Peyer's patch (tissue), 4 donors: ENCODE results near the gene PPDPF. TPM values are rescaled to one million over a fixed set of nuclear protein-coding genes. Genes with fewer than 3 reads are reported as not detected.

Experiments used
- DNase-seq, 3 donors: peaks; one replicate each; pipeline ENCODE4 v3.0.0-alpha.2; 2017 to 2019
- H3K27ac ChIP-seq, 4 donors: fragments of 200-600 bp; sonication (generic); one replicate each; pipeline ENCODE4 v1.5.1; 2016 to 2019
- H3K27me3 ChIP-seq, 2 donors: fragments of 200-600 bp; sonication (generic); one replicate each; pipeline ENCODE4 v1.5.1; 2019
- H3K36me3 ChIP-seq, 3 donors: fragments of 200-600 bp; sonication (generic); one replicate each; pipeline ENCODE4 v1.5.1; 2016 to 2019
- H3K4me1 ChIP-seq, 4 donors: fragments of 200-600 bp; sonication (generic); one replicate each; pipeline ENCODE4 v1.5.1; 2016 to 2019
- H3K4me3 ChIP-seq, 4 donors: fragments of 200-600 bp; sonication (generic); 1 replicate in 3 of 4; 2 replicates in 1 of 4; pipeline ENCODE4 v1.5.1; 2016 to 2019; ENCODE audit warnings: mild to moderate bottlenecking in 1 of 4
- H3K9me3 ChIP-seq, 4 donors: fragments of 200-600 bp; sonication (generic); one replicate each; pipeline ENCODE4 v1.5.1; 2016 to 2019; ENCODE audit warnings: mild to moderate bottlenecking in 1 of 4
- POLR2A ChIP-seq, 2 donors: fragments of 450-650 bp; IDR thresholded peaks; one replicate each; pipeline ENCODE4 v1.5.1; 2017; ENCODE audit warnings: antibody characterized with exemption in 2 of 2, mild to moderate bottlenecking in 2 of 2, moderate library complexity in 2 of 2
- total RNA-seq, 4 donors: library from RNA; depleted of rRNA; stranded (reverse); fragments of >200 nt; gene quantifications; one replicate each; pipeline ENCODE4 v1.1.0, GENCODE V29; 2016
- TF ChIP-seq, protein P1 (sequence below), 6 experiments: fragments of 450-650 bp in 4 of 6; fragments of 200-600 bp in 2 of 6; sonication (generic) in 1 of 6; IDR thresholded peaks; one replicate each; pipeline ENCODE4 v1.5.1; 2017 to 2019; ENCODE audit warnings: antibody characterized with exemption in 6 of 6, mild to moderate bottlenecking in 3 of 6, moderate library complexity in 1 of 6

The PPDPF gene
- total RNA-seq, 4 donors from 2014 or later, result 94.1 to 435 (median 193) TPM

- DNase-seq, result no peak
- H3K4me1 ChIP-seq, result peaks cover 0 to 18% (median 10%) of the 10 kb centered on the region in 4 donors
- H3K36me3 ChIP-seq, result no peaks in the 10 kb centered on the region
- H3K27ac ChIP-seq, result no peak overlapping the region
- peaks cover 0 to 15% (median 2%) of the 10 kb centered on the region in 4 donors for H3K9me3 ChIP-seq
- peaks cover 0 to 27% of the 10 kb centered on the region in 2 donors for H3K27me3 ChIP-seq
- H3K4me3 ChIP-seq, result no peak overlapping the region
- no peak for TF ChIP-seq POLR2A (IDR thresholded peaks at IDR 0.05)
- TF ChIP-seq, protein P1, sequence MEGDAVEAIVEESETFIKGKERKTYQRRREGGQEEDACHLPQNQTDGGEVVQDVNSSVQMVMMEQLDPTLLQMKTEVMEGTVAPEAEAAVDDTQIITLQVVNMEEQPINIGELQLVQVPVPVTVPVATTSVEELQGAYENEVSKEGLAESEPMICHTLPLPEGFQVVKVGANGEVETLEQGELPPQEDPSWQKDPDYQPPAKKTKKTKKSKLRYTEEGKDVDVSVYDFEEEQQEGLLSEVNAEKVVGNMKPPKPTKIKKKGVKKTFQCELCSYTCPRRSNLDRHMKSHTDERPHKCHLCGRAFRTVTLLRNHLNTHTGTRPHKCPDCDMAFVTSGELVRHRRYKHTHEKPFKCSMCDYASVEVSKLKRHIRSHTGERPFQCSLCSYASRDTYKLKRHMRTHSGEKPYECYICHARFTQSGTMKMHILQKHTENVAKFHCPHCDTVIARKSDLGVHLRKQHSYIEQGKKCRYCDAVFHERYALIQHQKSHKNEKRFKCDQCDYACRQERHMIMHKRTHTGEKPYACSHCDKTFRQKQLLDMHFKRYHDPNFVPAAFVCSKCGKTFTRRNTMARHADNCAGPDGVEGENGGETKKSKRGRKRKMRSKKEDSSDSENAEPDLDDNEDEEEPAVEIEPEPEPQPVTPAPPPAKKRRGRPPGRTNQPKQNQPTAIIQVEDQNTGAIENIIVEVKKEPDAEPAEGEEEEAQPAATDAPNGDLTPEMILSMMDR (IDR thresholded peaks at IDR 0.05), result no peak
Observed at GRCh38 chr20:63501818-63502670, 18.5 kb upstream of the PPDPF start.

GRCh38 chr20:63502671-63503172 lies 17.8 kb upstream of the PPDPF start:
- TF ChIP-seq POLR2A (IDR thresholded peaks at IDR 0.05), result no peak
- TF ChIP-seq, protein P1 (IDR thresholded peaks at IDR 0.05), result no peak
- DNase-seq, result no peak
- H3K27me3 ChIP-seq, result peaks cover 0 to 21% of the 10 kb centered on the region in 2 donors
- H3K4me1 ChIP-seq, result peaks cover 0 to 18% (median 10%) of the 10 kb centered on the region in 4 donors
- H3K27ac ChIP-seq, result no peak overlapping the region
- H3K4me3 ChIP-seq, result no peak overlapping the region
- no peaks in the 10 kb centered on the region for H3K36me3 ChIP-seq
- H3K9me3 ChIP-seq, result peaks cover 0 to 15% (median 2%) of the 10 kb centered on the region in 4 donors

GRCh38 chr20:63503524-63503923 lies 17.0 kb upstream of the PPDPF start:
- no peak overlapping the region for H3K4me3 ChIP-seq
- TF ChIP-seq, protein P1 (IDR thresholded peaks at IDR 0.05), result no peak
- no peak for TF ChIP-seq POLR2A (IDR thresholded peaks at IDR 0.05)
- no peaks in the 10 kb centered on the region for H3K36me3 ChIP-seq
- peaks cover 0 to 12% (median 5%) of the 10 kb centered on the region in 4 donors for H3K4me1 ChIP-seq
- no peak overlapping the region for H3K27ac ChIP-seq
- peaks cover 0 to 13% of the 10 kb centered on the region in 2 donors for H3K27me3 ChIP-seq
- no peak for DNase-seq
- peaks cover 0 to 15% (median 2%) of the 10 kb centered on the region in 4 donors for H3K9me3 ChIP-seq

DNA sequence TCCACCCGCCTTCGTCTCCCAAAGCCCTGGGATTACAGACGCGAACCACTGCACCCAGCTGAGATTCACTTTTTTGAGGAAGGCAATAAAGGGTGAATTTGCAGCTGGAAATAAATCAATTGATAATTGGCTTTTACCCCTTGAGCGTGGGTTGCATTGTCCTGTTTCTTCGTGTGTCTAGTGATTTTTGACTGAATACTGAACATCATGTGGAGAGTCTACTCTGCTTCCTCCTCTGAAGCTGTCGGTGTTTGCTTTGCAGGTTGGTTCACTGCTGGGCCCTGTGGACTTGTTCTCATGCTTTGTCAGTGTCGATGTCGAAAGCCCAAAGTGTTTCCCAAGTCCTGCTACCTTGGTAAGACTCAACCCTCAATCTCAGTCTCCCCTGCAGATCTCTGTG lies 15.9 kb upstream of the PPDPF start:
- Histone ChIP-seq H3K9me3 (peaks cover 0 to 15% (median 2%) of the 10 kb centered on the region in 4 donors), H3K27ac (no peak overlapping the region), H3K27me3 (peaks cover 0 to 3% of the 10 kb centered on the region in 2 donors), H3K4me3 (no peak overlapping the region), H3K36me3 (no peaks in the 10 kb centered on the region), H3K4me1 (peaks cover 0 to 1% (median under 1%) of the 10 kb centered on the region in 4 donors)
- TF ChIP-seq, protein P1 (IDR thresholded peaks at IDR 0.05), result no peak
- TF ChIP-seq POLR2A (IDR thresholded peaks at IDR 0.05), result no peak
- DNase-seq, result no peak

DNA sequence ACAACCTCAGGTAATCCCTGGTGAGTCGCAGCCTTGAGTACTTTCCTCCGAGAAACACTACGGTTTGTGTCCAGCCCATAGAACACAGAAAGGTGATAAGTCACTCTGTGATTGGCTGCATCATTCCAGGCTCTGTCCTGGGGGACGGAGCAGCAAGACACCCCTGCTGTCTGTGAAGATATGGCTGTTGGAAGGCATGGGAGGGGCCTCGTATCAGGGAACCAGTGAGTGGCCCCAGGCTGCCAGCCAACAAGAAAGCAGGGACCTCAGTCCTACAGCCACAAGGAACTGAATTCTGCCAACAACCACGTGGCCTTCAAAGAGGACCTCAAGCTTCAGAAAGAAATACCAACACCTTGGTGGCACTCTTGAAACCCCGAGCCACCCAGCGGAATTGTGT lies 15.3 kb upstream of the PPDPF start:
- H3K27me3 ChIP-seq, result no peaks in the 10 kb centered on the region
- no peak for DNase-seq

DNA sequence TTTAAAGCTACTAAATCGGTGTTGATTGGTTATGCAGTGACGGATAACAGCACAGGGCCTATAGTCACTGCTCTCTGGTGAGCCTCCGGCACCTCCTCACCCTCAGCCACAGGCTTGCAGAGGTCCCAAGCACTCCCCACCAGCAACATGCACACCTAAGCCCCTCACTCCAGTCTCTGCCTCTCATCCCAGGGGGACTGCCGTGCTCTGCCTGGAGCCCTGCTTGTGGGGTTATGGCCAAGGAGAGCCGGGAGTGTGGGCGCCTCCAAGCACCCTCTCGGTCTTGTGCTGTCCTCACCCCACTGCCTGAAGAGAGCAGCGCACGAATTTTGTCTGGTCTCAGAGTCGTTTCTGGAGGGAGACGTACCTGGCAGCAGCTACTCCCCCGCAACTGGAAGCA lies 14.8 kb upstream of the PPDPF start:
- H3K9me3 ChIP-seq, result peaks cover 0 to 15% (median 2%) of the 10 kb centered on the region in 4 donors
- no peaks in the 10 kb centered on the region for H3K4me1 ChIP-seq
- no peak overlapping the region for H3K4me3 ChIP-seq
- TF ChIP-seq POLR2A (IDR thresholded peaks at IDR 0.05), result no peak
- TF ChIP-seq, protein P1 (IDR thresholded peaks at IDR 0.05), result no peak
- H3K36me3 ChIP-seq, result no peaks in the 10 kb centered on the region
- no peaks in the 10 kb centered on the region for H3K27me3 ChIP-seq
- DNase-seq, result no peak
- H3K27ac ChIP-seq, result no peak overlapping the region

More for the DNA sequence above, 15.3 kb upstream of the PPDPF start:
- Histone ChIP-seq H3K4me3 (no peak overlapping the region), H3K9me3 (peaks cover 0 to 15% (median 2%) of the 10 kb centered on the region in 4 donors), H3K27ac (no peak overlapping the region), H3K36me3 (no peaks in the 10 kb centered on the region), H3K4me1 (no peaks in the 10 kb centered on the region)
- no peak for TF ChIP-seq POLR2A (IDR thresholded peaks at IDR 0.05)
